ENCODE data around the gene NMNAT3.
"Not testable (repeated sequence)": the region's sequence is repeated elsewhere in the genome, so short reads cannot be mapped to it uniquely, and the experiment has no call there.

GRCh38 chr3:139583651-139584050, 94.1 kb downstream of the NMNAT3 start:
- not testable (repeated sequence) for TF ChIP-seq CTCF, POLR2A (IDR thresholded peaks at IDR 0.05)
